Measurements from ENCODE around the gene HERC6.
A peak's percentile ranks its signal among the peaks of the same experiment; 100 is the strongest.

The HERC6 gene

GRCh38 chr4:88378691-88379559 is at the start of gene HERC6:
Gene HERC6 (plus strand): TSS chr4:88378852. CDS start chr4:88378922, 70 bp downstream.
- TF ChIP-seq, protein P1, sequence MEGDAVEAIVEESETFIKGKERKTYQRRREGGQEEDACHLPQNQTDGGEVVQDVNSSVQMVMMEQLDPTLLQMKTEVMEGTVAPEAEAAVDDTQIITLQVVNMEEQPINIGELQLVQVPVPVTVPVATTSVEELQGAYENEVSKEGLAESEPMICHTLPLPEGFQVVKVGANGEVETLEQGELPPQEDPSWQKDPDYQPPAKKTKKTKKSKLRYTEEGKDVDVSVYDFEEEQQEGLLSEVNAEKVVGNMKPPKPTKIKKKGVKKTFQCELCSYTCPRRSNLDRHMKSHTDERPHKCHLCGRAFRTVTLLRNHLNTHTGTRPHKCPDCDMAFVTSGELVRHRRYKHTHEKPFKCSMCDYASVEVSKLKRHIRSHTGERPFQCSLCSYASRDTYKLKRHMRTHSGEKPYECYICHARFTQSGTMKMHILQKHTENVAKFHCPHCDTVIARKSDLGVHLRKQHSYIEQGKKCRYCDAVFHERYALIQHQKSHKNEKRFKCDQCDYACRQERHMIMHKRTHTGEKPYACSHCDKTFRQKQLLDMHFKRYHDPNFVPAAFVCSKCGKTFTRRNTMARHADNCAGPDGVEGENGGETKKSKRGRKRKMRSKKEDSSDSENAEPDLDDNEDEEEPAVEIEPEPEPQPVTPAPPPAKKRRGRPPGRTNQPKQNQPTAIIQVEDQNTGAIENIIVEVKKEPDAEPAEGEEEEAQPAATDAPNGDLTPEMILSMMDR (IDR thresholded peaks at IDR 0.05): peak; percentile 81

DNA sequence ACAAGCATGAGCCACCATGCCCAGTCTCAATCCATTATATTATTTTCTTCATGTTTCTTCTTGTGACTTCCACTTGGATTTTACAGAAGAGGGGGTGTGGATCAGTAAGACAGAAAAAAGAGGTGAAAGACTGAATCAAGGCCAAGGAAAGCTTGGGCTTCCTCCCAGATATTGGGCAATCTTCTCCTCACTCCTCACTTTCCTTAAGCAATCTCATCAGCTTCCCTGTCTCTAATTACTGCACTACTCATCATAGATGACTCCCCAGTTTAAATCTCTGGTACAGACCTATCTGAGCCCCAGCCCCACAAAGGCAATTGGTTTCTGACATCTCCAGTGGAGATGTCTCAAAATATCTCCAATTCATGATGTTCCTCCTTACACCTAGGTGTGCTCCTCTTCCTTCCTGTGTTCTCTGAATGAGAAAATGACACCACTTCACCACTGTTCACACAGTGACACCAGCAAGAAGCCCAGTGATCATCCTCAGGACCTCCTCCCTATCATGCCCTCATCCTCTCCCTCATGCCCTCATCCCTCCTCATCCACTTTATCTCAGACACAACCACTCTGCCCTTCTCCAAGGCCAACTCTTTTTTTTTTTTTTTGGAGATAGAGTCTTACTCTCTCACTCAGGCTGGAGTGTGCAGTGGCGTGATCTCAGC is 44.8 kb upstream of the HERC6 start:
- TF ChIP-seq, protein P1 (IDR thresholded peaks at IDR 0.05): no peak

DNA sequence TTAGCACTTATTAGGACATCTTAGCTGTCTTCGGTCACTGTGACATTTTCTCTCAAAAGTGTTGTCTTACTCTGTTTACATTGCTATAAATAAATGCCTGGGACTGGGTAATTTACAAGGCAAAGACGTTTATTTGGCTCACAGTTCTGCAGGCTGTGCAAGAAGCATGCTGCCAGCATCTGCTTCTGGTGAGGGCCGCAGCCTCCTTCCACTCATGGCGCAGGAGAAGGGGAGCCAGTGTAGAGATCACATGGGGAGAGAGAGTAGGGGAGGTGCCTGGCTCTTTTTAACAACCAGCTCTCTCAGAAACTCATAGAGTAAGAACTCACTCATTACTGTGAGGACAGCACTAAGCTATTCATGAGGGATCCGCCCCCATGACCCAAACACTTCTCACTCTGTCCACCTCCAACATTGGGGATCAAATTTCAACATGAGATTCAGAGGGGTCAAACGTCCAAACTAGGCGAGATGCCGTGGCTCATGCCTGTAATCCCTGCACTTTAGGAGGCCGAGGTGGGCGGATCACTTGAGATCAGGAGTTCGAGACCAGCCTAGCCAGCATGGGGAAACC is 43.5 kb upstream of the HERC6 start:
- TF ChIP-seq, protein P1 (IDR thresholded peaks at IDR 0.05): no peak

GRCh38 chr4:88341227-88342192 is 37.1 kb upstream of the HERC6 start:
- TF ChIP-seq, protein P1 (IDR thresholded peaks at IDR 0.05): no peak

DNA sequence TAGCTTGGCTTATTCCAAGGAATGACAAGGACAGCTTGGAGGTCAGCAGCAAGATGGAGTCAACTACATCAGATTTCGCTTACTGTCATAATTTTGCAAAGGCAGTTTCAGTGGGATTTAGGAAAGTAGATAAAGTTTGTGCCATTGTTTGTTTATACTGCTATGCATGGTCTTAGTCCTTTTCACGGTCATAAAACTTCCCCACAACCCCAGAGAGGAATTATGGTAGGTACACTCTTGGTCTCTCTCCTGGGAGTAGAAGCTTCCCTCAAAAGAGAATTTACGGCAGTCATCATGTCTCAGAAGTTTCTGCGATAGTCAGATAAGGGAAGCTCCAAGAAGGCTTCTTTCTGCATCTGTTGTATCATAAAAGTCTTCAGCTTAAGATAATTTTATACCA is 27.9 kb upstream of the HERC6 start:
- TF ChIP-seq, protein P1 (IDR thresholded peaks at IDR 0.05): no peak

DNA sequence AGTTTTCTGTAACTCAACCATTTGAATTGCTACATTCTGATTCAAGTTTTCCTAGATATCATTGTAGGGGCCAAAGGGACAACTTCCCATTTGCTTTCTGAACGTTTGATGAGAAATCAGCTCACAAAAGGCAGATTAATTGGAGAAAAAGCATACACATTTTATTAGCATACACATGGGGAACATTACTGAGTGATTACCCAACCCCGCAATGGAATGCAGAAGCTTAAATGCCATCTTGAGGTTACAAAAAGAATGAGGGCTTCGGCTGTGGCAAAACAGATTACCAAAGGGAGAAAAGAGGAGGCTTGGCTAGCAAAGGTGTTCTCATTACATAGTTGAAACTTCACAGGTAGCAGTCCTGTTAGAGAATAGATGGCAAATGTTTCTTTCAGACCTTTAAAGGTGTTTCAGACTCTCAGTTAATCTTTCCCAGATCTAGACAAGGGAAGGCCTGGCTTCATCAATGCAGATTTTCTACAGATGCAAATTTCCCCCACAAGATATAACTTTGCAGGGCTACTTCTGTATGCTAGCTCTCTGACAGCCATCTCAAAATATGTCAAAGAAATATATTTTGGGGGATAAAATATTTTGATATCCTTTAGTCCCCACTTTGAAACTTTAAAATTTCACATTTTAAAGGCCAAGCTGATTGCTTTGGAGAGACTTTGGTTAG is 26.5 kb upstream of the HERC6 start:
- TF ChIP-seq, protein P1 (IDR thresholded peaks at IDR 0.05): no peak

Measured in LNCAP (cell line).